Fibroblast of the aortic adventitia (primary cell): ENCODE measurements around the gene ZNF2. TPM values are rescaled to one million over a fixed set of nuclear protein-coding genes. Genes with fewer than 3 reads are reported as not detected.
A peak's percentile ranks its signal among the peaks of the same experiment; 100 is the strongest.

Experiments used
- DNase-seq: peaks from one replicate; pipeline ENCODE4 v3.0.0-alpha.2; 2010; ENCODE audit warnings: low read depth
- H3K4me3 ChIP-seq: 2 replicates; pipeline ENCODE4 v1.5.1; 2011; ENCODE audit warnings: low read depth, mild to moderate bottlenecking, control low read depth, low read length, moderate library complexity
- total RNA-seq: library from RNA; depleted of rRNA; stranded (reverse); fragments of >200 nt; gene quantifications from 2 replicates; pipeline ENCODE4 v1.2.3, GENCODE V29; 2012; ENCODE audit warnings: low replicate concordance
- TF ChIP-seq, protein P1 (sequence below): IDR thresholded peaks from 2 replicates; pipeline ENCODE4 v1.5.1; 2011; ENCODE audit warnings: mild to moderate bottlenecking, low read length, control low read depth, inconsistent platforms; ENCODE audit not compliant: insufficient read depth

Gene ZNF2
- total RNA-seq, 1 donor, result 6.9 TPM

DNA sequence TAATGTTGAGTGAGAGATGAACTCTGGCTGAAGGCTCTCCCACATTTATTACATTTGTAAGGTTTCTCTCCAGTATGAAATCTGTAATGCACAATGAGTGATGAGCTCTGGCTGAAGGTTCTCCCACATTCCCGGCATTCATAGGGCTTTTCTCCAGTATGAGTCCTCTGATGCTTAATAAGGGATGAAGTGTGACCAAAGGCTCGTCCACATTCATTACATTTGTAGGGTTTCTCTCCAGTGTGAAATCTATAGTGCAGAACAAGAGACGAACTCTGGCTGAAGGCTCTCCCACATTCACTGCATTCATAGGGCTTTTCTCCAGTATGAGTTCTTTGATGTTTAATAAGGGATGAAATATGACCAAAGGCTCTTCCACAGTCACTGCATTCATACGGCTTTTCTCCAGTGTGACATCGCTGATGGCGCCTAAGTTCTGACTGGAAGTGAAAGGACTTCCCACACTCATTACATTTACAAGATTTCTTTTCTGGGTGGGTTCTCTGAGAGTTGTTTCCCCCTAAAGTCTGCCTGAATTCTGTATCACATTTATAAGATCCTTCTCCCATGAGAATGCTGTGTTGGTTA is 16.1 kb upstream of the ZNF2 start:
- TF ChIP-seq, protein P1, sequence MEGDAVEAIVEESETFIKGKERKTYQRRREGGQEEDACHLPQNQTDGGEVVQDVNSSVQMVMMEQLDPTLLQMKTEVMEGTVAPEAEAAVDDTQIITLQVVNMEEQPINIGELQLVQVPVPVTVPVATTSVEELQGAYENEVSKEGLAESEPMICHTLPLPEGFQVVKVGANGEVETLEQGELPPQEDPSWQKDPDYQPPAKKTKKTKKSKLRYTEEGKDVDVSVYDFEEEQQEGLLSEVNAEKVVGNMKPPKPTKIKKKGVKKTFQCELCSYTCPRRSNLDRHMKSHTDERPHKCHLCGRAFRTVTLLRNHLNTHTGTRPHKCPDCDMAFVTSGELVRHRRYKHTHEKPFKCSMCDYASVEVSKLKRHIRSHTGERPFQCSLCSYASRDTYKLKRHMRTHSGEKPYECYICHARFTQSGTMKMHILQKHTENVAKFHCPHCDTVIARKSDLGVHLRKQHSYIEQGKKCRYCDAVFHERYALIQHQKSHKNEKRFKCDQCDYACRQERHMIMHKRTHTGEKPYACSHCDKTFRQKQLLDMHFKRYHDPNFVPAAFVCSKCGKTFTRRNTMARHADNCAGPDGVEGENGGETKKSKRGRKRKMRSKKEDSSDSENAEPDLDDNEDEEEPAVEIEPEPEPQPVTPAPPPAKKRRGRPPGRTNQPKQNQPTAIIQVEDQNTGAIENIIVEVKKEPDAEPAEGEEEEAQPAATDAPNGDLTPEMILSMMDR, result no peak
- H3K4me3 ChIP-seq, result no peak overlapping the region
- no peak for DNase-seq

DNA sequence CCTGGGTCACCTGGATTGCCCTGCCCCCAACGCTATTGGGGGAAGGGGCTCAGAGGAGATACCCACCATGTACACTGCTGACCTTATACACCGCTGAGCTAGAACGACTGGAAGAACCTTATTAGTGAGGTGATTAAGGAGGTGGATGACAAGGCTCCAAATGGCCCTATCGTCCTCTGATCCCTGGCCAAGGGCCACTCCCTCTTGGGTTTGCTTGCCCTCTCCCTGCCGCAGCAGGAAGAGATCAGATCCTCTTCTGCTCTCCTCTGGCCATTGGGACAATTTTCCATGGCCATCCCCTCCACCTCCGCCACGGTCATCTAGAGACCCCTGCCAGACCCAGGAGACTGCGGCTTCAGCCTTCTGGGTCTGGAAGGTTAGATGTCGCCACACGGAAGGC is 7.2 kb upstream of the ZNF2 start:
- no peak for DNase-seq
- peak overlapping the region; percentile 82 for H3K4me3 ChIP-seq

DNA sequence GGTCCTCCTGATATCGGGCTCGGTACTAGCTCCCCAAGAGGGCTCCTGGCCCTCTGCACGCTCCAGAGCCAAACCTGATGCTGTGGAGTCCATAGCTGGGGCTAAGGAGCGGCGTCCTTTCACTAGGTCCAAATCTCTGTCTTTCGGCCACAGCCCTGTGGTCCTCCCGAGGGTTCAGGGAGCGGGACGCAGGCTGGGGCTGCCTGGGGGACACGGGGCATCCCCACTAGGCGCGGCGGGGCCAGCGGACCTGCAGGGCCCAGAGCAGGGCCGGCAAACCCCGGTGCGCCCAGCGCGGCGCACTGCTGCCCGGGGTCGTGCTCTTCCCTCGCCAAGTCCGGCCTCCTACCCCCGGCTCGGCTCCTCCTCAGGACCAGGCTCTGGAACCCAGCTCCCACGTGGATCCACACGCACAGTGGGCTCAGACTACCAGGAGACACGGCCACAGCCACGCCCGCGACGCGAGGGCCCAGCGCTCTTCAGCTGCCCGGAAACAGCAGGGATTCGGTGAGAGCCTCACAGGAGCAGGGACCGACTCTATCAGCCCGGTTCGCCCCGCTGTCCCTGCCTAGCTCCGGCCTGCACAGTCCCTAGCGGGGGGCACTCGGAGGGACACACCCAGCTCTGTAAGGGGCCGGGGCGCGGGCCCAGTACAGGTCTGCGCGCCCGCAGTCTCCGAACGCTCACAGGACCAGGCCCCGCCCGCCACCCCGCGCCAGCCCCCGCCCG is 6.6 kb upstream of the ZNF2 start:
- TF ChIP-seq, protein P1, result no peak

More for the DNA sequence above, 7.2 kb upstream of the ZNF2 start:
- TF ChIP-seq, protein P1, result no peak

DNA sequence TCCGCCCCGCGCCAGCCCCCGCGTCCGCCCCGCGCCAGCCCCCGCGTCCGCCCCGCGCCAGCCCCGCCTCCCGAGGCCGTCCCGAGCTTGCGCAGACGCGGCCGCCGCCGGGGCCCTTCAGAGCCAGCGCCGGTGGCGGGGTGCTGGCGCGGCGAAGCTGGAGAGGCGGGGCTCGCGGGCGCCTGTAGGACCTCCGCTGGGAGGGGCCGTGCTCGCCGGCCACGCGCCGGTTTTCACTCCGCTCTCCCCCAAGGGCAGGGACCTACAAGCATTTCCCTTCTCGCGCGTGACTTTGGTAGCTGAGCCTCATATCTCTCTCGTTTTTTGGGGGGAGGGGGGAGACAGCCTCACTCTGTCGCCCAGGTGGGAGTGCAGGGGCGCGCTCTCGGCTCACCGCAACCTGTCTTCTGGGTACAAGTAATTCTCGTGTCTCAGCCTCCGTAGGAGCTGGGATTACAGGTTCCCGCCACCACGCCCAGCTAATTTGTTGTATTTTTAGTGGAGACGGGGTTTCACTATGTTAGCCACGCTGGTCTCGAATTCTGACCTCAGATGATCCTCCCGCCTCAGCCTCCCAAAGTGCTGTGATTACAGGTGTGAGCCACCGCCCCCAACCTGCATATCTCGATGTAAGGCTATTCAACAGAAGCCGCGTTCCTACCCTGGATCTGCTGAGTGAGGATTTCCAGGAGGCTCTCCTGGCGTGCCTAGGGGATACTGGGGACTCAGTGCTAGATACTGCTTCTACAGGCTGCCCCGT is 5.7 kb upstream of the ZNF2 start, which contains the start of gene ZNF514:
Gene ZNF514, minus strand, starts transcription at position 159 of the 760 bp plus-strand sequence. CDS start 6,595 bp downstream, outside the sequence.
- TF ChIP-seq, protein P1, result no peak
- peak within 1 kb of the TSS; percentile 82 for H3K4me3 ChIP-seq
- peak; percentile 57 for DNase-seq

More for the DNA sequence above, 6.6 kb upstream of the ZNF2 start:
- H3K4me3 ChIP-seq, result peak overlapping the region; percentile 82
- DNase-seq, result peak; percentile 40

DNA sequence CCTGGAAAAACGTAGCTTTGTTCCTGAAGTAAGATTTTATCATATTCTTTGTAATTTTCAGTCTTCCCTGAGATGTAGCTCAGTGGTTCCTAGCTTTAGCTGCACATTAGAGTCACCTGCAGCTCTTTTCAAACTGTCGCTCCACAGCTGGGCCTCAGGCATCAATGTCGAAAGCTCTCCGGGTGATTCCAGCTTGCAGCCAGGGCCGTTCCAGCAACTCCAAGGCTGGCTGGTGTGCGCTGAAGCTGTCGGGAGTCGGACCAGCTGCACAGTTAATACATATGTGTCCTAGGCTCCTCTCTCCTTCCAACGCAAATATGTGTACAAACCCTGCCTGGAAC is 609 bp upstream of the ZNF2 start:
- TF ChIP-seq, protein P1, result no peak

DNA sequence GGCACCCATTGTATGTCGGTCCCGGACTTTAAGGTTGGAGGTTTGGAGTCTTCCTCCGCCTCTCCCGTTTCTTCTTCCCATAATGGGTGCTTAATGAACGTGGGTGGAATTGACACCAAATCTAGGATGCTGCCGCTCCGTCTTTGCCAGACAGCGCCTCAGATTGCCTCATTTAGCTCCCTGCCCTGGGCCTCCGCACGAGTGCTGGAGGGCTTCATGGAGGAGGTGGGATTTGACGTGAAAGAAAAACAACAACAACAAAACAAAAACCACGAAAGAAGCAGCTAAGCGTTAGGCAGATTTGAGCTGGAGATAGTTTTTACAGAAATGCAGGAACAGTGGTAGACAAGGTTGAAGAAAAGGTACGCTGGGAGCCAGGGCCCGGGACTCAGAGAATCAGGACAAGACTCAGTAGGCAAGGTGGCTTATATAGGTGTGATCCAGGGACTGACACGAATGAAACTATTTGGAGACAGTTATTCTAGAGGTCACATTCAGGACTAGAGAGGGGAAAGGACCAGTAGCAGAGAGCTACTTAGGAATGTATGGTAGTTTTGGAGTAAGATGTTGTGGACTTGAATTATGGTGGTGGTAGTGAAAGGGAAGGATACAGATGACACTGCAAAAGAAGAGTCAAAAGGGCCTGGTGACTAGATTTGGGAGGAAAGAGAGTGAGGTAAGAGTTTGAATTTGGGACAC is 605 bp downstream of the ZNF2 start:
- TF ChIP-seq, protein P1, result no peak
- H3K4me3 ChIP-seq, result peak overlapping the region; percentile 100
- no peak for DNase-seq

More for the DNA sequence above, 609 bp upstream of the ZNF2 start:
- no peak for DNase-seq
- peak overlapping the region; percentile 100 for H3K4me3 ChIP-seq
